Umbilical cord (tissue), 2 donors: ENCODE results near the gene PDXK. TPM values are rescaled to one million over a fixed set of nuclear protein-coding genes. Genes with fewer than 3 reads are reported as not detected.

Experiments used
- DNase-seq: peaks from one replicate; pipeline ENCODE4 v3.0.0-alpha.2; 2015; ENCODE audit warnings: low spot score
- total RNA-seq: library from RNA; depleted of rRNA; stranded (reverse); fragments of >200 nt; gene quantifications from one replicate; pipeline ENCODE4 v1.2.3, GENCODE V29; 2014; ENCODE audit warnings: low replicate concordance; ENCODE audit not compliant: insufficient read depth

Gene PDXK
- total RNA-seq, 1 donor from 2014 or later = 34.2 TPM

- no peak for DNase-seq
Measured at GRCh38 chr21:43723648-43724047, 4.7 kb downstream of the PDXK start.

GRCh38 chr21:43726686-43727518 lies 8.0 kb downstream of the PDXK start:
- no peak for DNase-seq

- no peak for DNase-seq
Measured at GRCh38 chr21:43727519-43728153, 8.7 kb downstream of the PDXK start.

DNA sequence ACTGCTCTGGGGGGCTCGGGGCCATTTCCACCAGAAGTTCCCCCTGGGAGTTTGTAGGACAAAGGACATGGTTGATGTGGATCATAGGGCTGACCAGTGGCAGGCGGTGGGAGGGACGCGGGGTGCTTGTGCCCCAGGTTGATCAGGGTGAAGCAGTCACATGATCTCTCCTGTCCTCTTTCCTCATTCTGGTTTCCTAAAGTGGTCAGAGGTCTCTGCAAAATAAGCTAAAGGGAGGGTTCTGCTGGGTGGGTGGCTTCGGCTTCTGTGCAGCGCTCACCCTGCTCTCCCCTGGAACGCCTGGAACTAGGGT lies 9.2 kb downstream of the PDXK start:
- DNase-seq = no peak

DNA sequence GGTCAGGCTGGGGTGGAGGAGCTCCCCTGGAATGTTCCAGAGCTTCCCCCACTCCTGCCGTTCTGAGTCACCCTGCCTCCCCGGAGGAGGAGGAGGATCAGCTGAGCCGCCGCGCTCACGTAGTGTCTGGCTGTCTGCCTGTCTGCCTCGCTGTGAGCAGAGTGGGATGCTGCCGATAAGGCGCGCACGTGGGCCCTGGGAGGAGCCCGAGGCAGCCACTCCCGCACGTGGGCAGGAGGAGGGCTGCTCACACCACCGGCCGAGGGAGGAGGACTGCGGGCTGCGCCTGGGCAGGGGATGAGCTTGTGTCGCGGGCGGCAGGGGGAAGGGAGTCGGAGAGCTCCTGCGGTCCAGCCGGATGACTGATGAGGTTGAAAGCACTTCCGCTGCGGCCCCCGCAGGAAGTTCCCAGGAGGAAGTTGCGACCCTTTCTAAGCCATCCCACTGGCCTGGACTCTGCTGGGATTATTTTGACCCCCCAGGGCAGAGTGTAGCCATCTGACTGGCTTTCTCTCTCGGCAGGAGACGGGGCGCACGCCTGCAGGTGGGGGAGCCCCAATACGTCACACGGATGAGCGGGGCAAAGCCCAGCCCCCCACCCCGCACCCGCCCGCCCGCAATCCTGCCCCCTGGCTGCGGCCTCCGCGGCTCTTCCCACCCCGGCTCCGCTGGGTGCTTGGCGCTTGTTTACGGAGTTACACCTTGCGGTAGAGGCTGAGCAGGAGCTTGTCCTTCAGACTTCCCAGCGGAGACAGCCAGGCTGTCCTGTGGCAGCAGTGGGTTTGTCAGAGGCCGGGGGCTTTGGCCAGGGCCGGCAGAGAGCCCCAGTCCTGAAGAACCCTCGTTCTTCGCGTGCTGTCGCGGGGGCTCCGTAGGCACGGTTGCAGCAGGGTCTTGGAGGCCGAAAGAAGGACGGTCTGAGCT lies 9.8 kb downstream of the PDXK start:
- DNase-seq = peak; percentile 99

DNA sequence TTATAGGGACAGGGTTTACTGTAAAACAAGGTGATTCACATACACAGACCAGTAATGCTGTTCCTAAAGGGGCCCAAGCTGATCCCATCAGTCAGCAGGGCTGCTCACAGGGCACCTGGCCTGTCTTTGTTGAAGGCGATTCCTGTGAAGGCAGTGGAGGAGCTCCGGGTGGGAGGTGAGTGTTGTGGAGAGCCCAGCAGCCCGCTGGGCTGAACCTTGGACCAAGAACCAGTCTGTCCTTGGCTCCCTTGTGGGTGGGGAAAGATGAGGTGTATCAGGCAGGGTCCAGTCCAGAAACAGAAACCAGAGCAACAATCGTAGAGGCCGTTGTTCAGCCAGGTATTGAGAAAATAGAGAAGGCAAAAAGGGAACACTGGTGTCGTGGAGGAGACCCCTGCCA lies 12.5 kb downstream of the PDXK start:
- no peak for DNase-seq

GRCh38 chr21:43731891-43732711 lies 13.2 kb downstream of the PDXK start:
- no peak for DNase-seq

DNA sequence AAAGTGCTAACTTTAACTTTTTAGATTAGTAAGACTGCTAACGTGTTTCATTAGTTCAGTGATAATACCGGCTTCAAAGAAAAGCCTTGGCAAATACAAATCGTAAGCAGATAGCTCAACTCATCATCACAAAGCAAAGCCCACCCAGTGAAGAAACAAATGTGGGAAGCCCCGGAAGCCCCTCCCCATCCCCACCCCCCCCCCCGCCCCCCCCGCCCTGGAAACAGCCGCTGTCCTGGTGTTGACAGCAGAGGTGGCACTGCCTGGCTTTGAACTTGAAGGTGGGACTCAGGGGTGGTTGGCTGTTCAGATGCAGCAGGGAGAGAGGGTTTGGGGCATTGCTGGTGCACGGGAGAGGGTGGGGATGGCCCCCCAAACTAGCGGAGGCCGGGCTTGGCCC lies 14.1 kb downstream of the PDXK start:
- DNase-seq = no peak

DNA sequence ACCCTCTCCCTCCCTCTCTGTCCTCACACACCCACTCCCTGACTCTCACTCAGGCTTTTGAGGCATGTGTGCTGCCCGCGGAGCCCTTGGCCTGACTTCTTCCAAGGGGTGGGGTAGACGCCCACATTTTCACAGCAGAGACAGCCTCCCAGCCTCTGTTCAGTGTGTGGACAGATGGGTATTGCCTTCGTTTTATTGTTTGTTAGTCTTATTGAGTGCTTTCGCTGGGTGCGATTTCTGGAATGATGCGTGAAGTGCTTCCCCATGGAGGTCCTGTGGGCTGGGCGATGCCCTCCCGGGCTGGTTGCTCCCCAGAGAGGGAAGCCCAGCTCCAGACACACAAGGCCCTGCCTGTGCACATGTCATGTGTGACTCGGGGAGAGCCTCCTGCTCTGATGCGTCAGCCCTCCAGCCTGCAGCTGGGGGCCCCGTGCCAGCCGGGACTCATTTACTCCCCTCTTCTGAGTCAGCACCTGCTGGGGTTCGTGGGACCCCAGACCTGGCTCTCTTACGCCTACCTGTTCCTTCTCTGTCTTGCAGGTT lies 14.7 kb downstream of the PDXK start:
- DNase-seq = no peak

GRCh38 chr21:43734131-43734927 lies 15.4 kb downstream of the PDXK start:
- DNase-seq = no peak

DNA sequence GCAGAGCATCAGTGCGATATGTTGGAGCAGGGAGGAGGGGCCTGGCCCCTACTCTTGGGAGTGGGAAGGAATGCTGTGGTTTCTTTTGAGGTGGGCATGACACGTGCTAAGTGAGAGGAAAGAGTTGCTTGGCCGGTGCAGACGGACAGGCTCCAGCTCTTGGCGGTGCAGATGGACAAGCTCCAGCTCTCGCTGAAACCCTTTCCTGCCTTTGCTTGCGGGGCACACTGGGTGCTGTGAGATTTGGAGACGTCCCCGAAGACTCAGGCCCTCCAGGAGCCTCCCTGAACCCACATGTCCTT lies 15.9 kb downstream of the PDXK start:
- no peak for DNase-seq

DNA sequence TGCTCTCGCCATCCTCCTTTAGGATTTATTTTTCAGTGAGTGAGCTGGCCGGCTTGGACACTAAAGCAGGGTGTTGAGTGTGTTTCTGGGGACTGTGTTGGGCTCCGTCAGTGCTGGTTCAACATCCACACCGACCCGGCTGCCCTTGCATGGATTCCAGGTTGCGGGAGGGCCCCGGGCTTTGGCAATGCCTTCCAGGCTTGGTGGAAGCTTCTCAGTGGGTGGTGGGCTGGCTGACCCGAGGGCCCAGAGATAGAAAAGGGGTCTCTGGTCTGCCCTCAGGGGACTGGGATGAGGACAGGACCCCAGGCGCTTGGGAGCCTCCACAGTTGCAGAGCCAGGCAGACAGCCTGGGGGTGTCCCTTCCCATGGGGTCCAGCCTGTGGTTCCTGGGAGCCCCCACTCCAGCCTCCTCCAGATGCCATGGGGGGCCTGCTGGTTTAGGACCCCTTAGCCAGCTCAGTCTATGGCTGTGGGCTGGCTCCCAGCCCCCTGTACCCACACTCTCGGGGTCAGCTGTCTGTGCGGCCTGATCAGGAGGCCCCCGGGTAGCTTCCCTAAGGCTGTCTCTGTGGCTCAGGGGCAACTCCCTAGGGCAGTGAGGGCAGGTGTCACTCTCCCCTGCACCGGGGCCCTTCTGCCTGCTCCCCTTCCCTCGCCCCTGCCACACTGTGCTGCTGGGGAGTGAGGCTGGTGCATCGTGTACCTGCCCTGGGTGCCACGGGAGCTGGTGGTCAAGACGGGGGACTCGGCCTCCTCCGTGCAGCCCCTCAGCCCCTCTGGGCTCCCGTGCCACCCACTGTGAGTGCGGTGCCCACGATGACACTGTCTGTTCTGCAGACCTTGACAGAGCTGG lies 16.5 kb downstream of the PDXK start:
- DNase-seq = no peak

GRCh38 chr21:43736224-43736883 lies 17.4 kb downstream of the PDXK start:
- DNase-seq = no peak

GRCh38 chr21:43737158-43737950 lies 18.4 kb downstream of the PDXK start:
- DNase-seq = no peak

DNA sequence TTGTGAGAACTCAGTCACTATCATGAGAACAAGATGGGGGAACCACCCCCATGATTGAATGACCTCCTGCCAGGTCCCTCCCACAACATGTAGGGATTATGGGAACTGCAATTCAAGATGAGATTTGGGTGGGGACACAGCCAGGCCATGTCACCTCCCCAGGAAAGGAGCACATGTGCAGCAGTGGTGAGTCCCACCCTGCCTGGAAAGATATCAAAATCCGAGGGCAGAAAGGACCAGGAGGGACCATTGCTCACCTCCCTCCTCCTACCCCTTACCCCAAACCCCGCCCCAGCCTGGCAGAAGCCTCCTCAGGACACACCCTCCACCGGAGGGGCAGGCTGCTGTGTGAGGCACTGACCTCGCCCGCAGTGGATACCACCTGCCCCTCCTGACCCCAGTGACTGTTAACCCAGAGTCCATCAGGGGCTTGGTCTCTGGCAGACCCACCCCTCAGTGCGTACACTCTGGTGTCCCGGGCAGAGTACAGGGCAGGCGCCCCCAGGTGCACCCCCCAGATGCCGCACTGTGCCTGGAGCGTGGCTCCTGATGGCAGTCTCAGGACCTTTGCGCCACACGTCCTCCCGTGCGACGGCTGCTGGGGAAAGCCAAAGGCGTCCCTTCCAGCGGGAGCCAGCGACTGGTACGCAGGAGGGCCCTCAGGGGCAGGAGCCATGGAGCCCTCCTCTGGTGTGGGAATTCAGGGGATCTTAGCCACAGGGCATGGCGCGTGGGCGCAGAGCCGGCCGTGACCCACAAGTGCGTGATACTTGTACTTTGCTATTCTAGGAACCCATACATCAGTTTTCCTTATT lies 20.9 kb downstream of the PDXK start:
- no peak for DNase-seq

GRCh38 chr21:43740497-43741156 lies 21.7 kb downstream of the PDXK start:
- peak; percentile 73 for DNase-seq
